NCI-H2107 (cell line): ENCODE data around the gene GRIA1.

Experiments
- DNase-seq: peaks from one replicate; lab custom pipeline; 2025; lab: John Stamatoyannopoulos, UW

The GRIA1 gene

DNA sequence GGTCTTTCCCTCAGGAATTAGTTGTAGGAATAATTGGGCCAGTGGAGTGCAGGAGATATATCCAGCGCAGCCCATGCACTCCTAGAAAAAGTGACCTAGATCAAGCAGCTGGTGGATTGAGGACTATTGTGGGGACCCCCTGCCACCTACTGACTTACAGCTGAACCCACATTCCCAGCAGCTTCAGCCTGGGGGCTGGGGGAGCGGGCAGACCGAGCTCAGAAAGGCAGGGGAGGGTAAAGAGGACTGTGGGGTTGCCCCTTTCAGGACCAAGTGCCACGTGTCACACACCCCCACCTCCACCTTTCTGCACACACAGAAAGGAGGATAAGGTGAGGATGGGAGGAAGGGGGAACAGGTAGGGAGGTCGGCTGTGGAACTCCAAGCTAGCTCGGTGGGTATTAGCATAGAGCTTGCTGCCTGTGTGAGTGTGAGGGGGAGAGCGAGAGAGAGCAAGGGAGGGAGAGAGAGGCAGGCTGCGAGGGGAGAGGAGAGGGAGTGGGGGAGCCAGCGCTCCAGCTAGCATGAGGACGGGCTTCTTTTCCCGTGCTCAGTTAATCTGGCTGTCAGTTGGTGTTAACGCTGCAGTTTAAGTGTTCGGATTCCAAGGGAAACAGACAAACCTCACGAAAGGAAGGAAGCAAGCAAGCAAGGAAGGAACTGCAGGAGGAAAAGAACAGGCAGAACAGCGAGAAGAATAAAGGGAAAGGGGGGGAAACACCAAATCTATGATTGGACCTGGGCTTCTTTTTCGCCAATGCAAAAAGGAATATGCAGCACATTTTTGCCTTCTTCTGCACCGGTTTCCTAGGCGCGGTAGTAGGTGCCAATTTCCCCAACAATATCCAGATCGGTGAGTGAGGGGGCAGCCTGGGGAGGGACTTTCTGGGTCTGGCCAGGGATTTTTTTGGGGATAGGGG is at the start of gene GRIA1:
TSS of gene GRIA1 (plus strand) at position 553 of the 920 bp plus-strand sequence.
- DNase-seq, result no peak

GRCh38 chr5:153445875-153446579 is 44.4 kb upstream of the GRIA1 start:
- DNase-seq, result no peak

DNA sequence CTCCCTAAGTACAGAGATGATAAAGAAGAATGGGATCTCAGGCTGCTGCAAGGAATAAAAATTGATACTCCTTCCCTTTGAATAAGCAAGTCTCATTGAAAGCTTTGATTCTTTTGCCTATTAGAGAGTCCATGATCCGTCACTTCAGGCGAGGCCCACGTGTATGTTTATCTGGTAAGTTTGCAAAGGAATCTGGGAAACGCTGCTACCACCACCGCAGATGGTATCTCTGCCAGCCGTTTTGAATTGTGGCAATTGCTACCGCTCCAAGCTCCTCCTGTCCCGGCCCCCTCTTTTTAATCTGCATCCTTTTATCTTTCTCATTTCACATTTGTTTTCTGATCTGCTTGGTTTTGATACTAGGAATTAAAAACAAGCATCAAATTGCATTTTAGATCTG is 42.9 kb upstream of the GRIA1 start:
- no peak for DNase-seq

DNA sequence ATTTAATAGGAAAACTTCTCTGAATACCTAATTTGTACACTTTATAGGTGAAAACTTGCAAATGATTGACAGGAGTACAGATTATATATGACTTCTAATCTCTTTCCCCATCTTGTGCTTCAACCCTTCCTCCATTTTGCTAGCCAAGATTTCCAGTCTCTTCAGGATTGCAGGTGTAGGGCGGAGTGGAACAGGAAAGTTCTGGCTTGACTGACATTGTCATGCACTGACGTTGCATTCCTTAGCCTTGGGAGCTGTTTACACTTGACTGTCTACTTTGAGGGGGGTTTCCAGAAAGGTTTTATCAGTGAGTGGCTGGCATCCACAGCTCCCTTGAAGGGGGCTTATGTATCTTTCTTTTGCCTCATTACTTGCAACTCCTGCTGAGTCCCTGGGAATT is 34.1 kb upstream of the GRIA1 start:
- no peak for DNase-seq

DNA sequence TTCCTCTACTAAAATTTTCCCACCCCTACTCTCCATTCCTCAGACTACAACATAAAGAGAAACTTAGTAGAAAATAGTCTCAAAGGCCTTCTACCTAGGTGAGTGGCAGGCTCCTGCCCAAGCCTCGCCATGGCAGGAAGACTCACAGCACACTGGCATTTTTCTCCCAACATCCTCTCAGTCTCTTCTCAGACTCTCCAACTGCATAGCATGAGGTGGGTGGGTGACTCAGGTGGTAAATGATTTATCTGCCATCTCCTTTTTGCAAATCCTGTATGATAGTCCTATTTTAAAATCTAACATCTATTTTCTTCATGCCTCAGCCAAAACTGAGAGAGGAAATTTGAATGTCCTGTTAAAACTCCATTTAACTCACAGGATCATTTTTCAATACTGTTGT is 33.5 kb upstream of the GRIA1 start:
- DNase-seq, result no peak

GRCh38 chr5:153458268-153458667 is 32.2 kb upstream of the GRIA1 start:
- DNase-seq, result no peak

DNA sequence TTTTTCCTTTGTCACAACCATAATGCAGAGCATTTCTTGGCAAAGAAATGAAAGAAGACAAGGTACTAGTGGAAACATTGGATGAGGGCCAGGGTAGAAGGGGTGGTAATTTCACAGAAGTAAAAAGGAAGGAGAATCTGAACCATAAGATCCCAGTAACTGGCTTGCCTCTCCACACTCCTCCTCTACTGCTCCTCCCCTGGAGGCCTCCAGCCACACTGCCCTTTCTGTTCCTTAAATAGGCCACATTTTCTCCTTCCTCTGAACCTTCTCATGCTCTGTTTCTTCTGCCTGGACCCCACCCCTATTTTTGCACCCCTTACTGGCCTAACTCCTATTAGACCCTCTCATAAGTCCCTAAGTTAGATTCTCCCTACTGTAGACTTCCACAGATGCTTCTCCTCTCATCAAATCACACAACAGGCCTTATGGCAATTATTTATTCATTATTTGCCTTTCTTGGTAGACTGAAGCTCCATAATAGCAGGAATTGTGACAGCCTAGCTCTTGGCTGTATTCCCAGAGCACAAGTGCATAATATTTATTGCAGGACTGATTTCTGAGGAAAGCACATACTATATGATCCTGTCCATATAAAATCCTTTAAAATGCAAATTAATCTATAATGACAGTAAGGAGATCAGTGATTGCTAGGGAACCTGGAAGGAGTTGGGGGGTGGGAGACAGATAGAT is 31.3 kb upstream of the GRIA1 start:
- DNase-seq, result no peak

- DNase-seq, result no peak
Measured at GRCh38 chr5:153460421-153460820, 30.0 kb upstream of the GRIA1 start.

GRCh38 chr5:153461341-153461740 is 29.1 kb upstream of the GRIA1 start:
- DNase-seq, result no peak

DNA sequence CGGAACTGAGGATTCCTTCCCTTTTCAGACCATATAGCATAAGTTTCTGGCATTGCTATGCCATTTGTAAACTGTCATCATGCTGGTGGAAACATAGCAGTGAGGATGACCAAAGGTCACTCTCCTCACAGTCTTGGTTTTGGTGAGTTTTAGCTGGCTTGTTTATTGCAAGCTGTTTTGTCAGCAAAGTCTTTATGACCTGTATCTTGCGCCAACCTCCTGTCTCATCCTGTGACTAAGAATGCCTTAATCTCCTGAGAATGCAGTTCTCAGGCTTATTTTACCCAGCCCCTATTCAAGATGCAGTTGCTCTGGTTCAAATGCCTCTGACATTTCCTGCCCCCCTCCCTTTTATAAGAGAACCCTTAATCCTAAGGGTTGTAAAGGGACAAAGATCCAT is 26.7 kb upstream of the GRIA1 start:
- DNase-seq, result no peak

- no peak for DNase-seq
Measured at GRCh38 chr5:153467546-153467945, 22.9 kb upstream of the GRIA1 start.

- DNase-seq, result no peak
Measured at GRCh38 chr5:153469423-153469822, 21.0 kb upstream of the GRIA1 start.

GRCh38 chr5:153470736-153471135 is 19.7 kb upstream of the GRIA1 start:
- DNase-seq, result no peak

- no peak for DNase-seq
Measured at GRCh38 chr5:153476767-153477166, 13.7 kb upstream of the GRIA1 start.

- no peak for DNase-seq
Measured at GRCh38 chr5:153480401-153480800, 10.1 kb upstream of the GRIA1 start.

DNA sequence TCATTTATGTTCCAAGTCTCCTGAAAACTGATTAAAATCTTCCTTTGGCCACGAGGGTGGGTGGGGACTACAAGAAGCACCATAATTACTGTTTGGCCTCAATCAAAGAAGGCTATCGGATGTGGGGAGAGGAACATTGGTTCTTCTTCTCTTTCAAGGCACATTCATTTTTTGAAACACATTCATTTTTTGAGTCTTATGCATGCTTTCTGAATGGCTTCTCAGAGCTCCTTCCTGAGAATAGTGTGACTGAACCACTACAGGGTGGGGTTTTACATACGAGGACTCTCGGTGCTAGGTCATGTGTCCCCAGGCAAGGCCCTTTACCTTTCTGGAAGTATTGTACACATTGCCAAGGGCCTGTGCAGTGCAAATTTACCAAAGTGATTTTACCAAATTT is 7.0 kb upstream of the GRIA1 start:
- no peak for DNase-seq

DNA sequence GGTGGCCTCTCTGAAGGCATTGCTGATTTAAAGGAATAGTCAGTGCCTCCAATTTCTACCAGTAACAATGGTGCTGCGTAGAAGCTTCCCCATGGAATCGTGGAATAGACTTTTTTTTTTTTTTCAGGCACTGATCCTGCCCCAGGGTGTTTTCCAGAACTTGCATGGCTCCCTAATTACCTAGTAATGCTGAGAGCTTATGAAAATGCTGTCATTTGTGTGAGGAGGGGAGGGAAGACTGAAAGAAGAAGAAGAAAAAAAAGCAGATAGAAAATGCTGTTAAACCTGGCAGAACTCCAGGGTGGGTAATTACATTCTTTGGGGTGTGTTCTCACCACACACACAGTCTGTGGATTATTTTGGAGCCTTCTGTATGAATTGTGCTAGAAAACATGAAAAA is 4.8 kb upstream of the GRIA1 start:
- DNase-seq, result no peak

DNA sequence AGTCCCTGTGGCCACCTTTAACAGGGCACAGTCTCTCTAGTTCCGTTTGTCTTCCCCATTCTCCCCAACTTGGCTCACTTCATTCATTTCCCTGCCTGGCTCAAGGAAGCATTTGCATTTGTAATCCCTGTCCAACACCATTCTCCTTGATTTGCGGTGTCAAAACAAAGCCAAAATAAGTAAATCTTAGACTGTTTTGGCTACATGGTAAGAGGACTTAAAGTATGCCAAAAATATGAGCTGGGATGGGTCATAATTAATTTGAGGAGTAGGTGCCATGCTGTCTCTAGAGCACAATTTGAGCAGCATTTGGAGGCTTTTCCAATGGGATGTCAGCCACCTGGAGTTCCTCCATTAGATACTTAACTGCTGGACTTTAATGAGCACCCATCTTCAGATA is 3.7 kb upstream of the GRIA1 start:
- no peak for DNase-seq

DNA sequence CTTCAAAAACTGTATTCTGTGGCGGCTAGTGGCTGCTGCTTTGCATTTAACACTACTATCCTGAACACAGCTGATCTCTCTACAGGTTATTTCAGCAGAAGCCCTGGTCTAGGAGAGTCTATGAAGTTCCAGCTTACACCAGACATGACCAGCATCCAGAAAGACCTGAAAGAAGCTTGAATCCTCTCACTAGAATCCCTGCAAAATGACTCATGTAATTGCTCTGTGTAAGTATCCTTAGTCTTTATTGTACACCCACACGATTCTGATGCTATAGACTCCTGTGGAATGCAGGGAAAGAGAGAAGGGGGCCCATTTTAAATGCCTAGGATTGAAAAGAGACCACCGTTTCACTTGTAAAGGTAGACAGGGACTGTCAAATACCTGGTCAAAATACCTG is 859 bp upstream of the GRIA1 start:
- DNase-seq, result no peak

DNA sequence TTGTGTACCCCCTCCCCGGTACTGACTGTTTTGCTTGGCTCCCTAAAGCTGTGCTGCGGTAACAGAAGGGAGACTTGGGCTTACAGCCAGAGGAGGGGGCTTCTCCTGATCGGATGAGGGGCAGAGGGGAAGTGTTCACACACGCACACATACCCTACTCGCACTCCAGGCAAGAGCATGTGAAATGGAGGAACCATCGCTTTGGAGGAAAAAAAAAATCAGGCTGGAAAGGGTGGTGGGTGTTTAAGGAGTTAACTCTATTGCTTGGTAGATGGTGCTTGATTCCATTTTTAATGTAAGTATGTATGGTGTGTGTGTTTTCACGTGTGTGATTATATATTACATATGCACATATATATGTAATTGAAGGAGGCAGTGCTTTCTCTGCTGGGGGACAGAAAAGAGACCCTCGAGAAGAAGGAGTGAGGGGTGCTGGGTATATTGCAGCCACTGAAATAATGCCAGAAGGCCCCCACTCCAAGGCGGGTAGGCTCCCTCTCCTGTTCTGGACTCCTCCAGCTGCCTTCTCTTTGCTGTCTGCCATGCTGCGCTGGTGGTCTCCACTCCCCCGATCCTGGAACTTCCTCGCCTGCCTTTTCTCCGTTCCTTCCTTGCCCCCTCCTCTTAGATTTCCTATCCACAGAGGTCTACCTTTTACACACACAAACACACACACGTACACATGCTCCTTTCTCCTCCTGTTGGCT is 721 bp downstream of the GRIA1 start:
- DNase-seq, result no peak

DNA sequence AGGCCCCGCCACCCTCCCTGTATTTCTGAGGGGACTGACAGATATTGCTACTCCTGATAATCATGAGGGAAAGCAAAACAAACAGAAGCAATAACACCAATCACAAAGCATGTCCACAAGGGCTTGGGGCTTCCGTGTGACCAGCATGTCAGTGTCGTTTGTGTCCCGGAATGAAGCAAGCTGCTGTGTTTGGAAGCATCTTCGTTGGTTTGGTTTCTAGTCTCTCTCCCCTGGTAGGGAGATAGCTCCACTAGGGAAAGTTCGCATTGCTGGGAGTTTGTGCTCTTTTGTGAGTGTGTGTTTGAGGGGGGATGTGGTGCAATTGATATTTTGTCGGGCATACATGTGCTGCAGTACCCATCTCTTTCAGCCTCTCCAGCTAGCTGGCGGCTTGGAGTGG is 1.4 kb downstream of the GRIA1 start:
- DNase-seq, result no peak

DNA sequence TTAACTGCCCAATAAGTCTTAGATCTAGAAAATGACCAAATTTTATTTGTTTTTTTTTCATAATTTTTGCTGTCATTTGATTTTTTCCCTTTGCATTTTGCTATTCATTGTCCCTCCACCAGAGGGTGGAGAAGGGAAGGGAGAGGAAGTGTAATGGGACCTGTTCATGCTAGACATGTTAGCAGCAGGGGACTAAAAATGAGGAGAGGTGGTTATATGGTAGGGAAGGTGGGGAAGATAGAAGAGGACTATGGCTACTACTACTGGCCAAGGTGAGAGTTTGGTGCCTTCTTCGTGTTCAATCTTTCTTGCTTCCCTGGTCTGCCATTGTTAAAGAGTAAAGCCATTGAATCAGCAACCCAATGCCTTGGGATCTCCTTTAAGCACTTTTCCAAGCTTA is 6.4 kb downstream of the GRIA1 start:
- no peak for DNase-seq
